ENCODE results near the gene AGAP2.

AGAP2 gene

DNA sequence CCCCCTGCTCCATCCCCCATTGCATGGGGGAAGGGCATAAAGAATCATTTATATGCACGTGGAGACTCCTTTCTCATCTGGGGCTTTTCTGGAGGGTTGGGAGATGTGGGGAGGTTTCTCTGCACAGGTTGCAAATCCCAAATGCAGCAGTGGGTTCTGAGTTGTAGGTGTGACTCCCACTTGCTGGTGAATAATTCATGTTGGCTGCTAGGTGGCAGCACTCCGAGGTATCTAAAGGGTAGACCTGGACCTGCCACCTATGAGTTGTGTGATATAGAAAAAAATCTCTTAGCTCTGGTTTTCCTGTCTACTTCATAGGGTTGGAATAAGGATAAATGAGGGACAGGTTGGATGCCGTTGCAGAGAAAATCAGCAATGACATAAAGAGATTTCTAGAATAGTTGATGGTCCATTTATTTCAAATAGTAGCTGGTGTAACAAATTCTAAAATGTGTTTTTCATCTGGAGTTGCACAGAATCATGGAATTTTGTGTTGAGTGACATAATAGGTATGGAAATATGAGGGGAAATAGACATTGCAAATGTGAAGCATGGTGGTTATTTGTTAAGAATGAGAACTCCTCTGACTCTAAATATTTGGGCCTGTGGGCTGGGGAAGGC lies 20.9 kb upstream of the AGAP2 start:
- no peak overlapping the region for H3K4me3 ChIP-seq (ENCODE audit: control insufficient read depth, low read depth, low read length)
- DNase-seq (ENCODE audit: low read depth) = no peak
- TF ChIP-seq, protein P1, sequence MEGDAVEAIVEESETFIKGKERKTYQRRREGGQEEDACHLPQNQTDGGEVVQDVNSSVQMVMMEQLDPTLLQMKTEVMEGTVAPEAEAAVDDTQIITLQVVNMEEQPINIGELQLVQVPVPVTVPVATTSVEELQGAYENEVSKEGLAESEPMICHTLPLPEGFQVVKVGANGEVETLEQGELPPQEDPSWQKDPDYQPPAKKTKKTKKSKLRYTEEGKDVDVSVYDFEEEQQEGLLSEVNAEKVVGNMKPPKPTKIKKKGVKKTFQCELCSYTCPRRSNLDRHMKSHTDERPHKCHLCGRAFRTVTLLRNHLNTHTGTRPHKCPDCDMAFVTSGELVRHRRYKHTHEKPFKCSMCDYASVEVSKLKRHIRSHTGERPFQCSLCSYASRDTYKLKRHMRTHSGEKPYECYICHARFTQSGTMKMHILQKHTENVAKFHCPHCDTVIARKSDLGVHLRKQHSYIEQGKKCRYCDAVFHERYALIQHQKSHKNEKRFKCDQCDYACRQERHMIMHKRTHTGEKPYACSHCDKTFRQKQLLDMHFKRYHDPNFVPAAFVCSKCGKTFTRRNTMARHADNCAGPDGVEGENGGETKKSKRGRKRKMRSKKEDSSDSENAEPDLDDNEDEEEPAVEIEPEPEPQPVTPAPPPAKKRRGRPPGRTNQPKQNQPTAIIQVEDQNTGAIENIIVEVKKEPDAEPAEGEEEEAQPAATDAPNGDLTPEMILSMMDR (IDR thresholded peaks at IDR 0.05; ENCODE audit: control insufficient read depth, insufficient read depth, low read depth, low read length, missing control alignments) = peak; percentile 49

DNA sequence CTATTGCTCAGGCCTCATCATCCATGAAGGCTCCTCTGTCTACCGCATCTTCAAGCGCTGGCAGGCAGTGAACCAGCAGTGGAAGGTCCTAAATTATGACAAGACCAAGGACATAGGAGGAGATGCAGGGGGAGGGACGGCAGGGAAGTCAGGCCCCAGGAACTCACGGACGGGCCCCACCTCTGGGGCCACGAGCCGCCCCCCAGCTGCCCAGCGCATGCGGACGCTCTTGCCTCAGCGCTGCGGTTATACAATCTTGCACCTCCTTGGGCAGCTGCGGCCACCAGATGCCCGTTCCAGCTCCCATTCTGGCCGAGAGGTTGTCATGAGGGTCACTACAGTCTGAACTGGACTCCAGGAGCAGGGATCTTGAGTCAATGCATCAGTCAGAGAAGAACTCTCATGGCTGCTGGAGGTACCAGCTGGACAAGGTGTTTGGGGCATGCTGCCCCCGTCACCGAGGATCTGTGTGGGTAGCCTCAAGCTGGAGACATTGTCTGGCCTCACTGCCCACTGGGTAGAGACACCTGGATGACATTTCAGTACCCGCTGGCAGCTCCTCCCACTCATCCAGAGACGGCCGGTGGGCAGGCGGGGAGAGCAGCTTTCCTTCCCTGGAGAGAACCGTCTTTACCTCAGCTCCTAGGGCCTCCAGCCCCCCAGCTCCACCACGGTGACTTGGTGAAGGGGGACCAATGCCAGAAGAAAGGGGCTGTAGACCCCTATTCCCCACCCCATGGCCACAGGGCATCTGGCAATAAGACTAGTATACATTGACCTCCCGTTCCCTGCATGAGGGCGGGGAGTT lies 20.2 kb upstream of the AGAP2 start:
- no peak overlapping the region for H3K4me3 ChIP-seq (ENCODE audit: control insufficient read depth, low read depth, low read length)
- TF ChIP-seq, protein P1 (IDR thresholded peaks at IDR 0.05; ENCODE audit: control insufficient read depth, insufficient read depth, low read depth, low read length, missing control alignments) = no peak

DNA sequence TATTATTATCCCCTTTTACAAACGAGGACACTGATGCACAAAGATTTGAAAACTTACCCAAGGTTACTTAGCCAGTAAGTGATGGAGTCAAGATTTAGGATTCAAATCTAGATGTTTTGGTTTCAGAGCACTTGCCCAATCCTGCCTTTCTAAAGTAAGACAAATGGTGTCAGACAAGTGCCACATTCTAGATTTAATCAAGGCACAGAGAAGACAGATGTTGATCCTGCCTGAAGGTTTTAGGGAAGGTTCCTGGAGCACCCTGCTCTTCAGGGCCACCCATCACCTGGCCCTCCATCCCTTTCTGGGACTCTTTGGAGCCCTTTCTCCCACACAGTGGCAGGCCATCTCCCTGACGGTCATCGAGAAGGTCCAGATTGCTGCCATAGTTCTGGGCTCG lies 19.2 kb upstream of the AGAP2 start:
- TF ChIP-seq, protein P1 (IDR thresholded peaks at IDR 0.05; ENCODE audit: control insufficient read depth, insufficient read depth, low read depth, low read length, missing control alignments) = no peak
- no peak overlapping the region for H3K4me3 ChIP-seq (ENCODE audit: control insufficient read depth, low read depth, low read length)
- no peak for DNase-seq (ENCODE audit: low read depth)

More for the DNA sequence above, 20.2 kb upstream of the AGAP2 start:
- no peak for DNase-seq (ENCODE audit: low read depth)

DNA sequence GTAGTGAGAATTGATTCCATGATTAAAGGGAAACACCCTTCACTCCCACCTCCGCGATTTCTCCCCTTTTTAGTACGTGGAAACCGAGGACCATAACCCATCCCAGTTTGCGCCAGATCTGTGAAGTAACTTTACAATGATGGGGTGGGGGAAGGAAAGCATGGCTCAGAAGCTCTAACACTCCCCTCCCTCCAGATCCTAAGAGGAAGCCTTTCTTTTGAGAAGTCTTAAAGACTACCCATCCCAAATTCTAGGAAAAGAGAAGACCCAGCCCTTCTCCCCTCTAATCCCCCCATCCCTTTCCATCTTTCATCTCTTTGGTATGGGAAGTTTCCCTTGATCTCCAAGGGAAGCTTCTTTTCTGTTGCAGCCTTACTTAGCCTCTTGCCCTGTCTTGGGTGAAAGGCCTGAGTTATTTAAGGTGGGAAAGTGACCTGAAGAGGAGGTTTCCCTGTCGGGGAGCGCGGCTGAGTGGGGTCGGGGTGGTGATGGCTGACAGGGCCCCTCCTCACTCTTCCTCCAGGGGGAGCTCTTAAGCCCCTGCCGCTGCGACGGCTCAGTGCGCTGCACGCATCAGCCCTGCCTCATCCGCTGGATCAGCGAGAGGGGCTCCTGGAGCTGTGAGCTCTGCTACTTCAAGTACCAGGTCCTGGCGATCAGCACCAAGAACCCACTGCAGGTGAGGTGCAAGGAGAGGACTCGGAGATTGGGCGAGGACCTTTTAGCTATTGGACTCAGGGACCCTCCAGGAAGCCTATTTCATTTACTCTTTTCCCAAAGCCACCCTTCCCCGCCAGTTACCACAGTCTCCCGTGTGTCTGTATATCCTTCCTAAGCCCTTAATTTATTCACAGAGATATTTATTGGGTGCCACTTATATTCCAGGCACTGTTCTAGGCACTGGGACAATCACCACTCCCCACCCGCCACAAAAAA lies 18.1 kb upstream of the AGAP2 start:
- DNase-seq (ENCODE audit: low read depth) = no peak
- H3K4me3 ChIP-seq (ENCODE audit: control insufficient read depth, low read depth, low read length) = no peak overlapping the region
- TF ChIP-seq, protein P1 (IDR thresholded peaks at IDR 0.05; ENCODE audit: control insufficient read depth, insufficient read depth, low read depth, low read length, missing control alignments) = peak; percentile 36

DNA sequence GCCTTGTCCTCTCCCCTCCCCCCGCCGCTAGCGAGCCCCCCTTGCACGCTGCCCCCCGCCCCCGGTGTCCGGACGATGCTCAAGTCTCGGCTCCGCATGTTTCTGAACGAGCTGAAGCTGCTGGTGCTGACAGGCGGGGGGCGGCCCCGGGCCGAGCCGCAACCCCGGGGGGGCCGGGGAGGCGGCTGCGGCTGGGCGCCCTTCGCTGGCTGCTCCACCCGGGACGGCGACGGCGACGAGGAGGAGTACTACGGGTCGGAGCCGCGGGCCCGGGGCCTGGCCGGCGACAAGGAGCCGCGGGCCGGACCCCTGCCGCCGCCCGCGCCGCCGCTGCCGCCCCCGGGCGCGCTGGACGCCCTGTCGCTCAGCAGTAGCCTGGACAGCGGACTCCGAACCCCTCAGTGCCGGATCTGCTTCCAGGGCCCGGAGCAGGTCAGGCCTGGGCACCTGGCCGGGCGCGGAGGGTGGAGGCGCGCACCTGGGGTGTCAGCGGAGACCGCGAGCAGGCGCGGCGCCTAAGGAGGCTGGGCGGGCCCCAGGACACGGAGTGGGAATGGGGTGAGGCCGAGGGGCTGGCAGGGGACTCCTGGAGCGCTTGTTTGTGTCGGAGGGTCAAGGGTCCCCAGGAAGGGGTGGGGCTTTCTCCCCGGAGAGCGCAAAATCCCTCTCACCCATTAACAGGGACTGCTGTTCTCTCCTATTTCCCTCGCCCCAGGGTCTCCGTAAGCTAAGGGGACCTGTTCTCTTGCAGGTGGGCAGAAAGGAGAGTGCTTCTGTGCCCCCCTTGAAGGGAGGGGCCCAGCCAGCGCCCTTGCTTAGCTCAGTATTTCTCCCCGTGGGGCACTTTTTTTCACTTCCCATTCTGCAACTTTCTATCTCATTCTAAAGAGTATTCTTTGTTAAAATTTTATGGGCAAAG lies 17.2 kb upstream of the AGAP2 start:
- TF ChIP-seq, protein P1 (IDR thresholded peaks at IDR 0.05; ENCODE audit: control insufficient read depth, insufficient read depth, low read depth, low read length, missing control alignments) = no peak
- H3K4me3 ChIP-seq (ENCODE audit: control insufficient read depth, low read depth, low read length) = peak overlapping the region; percentile 47
- no peak for DNase-seq (ENCODE audit: low read depth)

DNA sequence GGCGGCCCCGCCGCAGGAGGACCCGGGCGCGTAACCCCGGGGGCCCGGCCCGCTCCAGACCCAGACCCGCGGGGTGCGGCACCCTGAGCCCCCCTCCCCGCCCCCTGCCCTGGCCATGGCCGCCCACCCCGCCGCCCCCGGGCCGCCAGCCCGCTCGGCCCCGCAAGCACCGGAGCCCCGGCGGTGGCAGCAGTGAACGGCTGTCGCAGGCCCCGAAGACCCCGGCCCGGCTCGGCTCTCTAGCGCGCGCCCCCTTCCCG lies 16.6 kb upstream of the AGAP2 start:
- H3K4me3 ChIP-seq (ENCODE audit: control insufficient read depth, low read depth, low read length) = peak overlapping the region; percentile 47
- TF ChIP-seq, protein P1 (IDR thresholded peaks at IDR 0.05; ENCODE audit: control insufficient read depth, insufficient read depth, low read depth, low read length, missing control alignments) = no peak
- no peak for DNase-seq (ENCODE audit: low read depth)
